Fibroblast of villous mesenchyme (primary cell): ENCODE measurements around the gene F2RL3. TPM values are rescaled to one million over a fixed set of nuclear protein-coding genes. Genes with fewer than 3 reads are reported as not detected.

Source experiments
- DNase-seq: peaks from one replicate; pipeline ENCODE4 v3.0.0-alpha.2; 2010; ENCODE audit warnings: low read depth
- H3K4me3 ChIP-seq: 2 replicates; pipeline ENCODE4 v1.5.1; 2011; ENCODE audit warnings: low read depth, mild to moderate bottlenecking, low read length
- CTCF ChIP-seq: IDR thresholded peaks from 2 replicates; pipeline ENCODE4 v1.5.1; 2012; ENCODE audit warnings: low read depth, mild to moderate bottlenecking, low read length; ENCODE audit not compliant: insufficient read depth
- total RNA-seq: library from RNA; depleted of rRNA; stranded (reverse); fragments of >200 nt; gene quantifications from 2 replicates; pipeline ENCODE4 v1.2.3, GENCODE V29; 2012

The F2RL3 gene
- total RNA-seq, 1 donor = 0.43 TPM

- no peak for DNase-seq
- H3K4me3 ChIP-seq = no peak overlapping the region
- TF ChIP-seq CTCF = no peak
Measured at GRCh38 chr19:16862826-16863415, 25.9 kb upstream of the F2RL3 start.

- no peak overlapping the region for H3K4me3 ChIP-seq
- no peak for TF ChIP-seq CTCF
- no peak for DNase-seq
Measured at GRCh38 chr19:16867211-16867610, 21.6 kb upstream of the F2RL3 start.

- DNase-seq = no peak
- no peak overlapping the region for H3K4me3 ChIP-seq
- TF ChIP-seq CTCF = no peak
Measured at GRCh38 chr19:16868423-16869130, 20.2 kb upstream of the F2RL3 start.

- TF ChIP-seq CTCF = no peak
- DNase-seq = no peak
Measured at GRCh38 chr19:16869331-16869972, 19.3 kb upstream of the F2RL3 start.

GRCh38 chr19:16871871-16872270 is 16.9 kb upstream of the F2RL3 start:
- peak; percentile 81 for DNase-seq
- H3K4me3 ChIP-seq = no peak overlapping the region
- no peak for TF ChIP-seq CTCF

More at GRCh38 chr19:16869331-16869972, 19.3 kb upstream of the F2RL3 start:
- H3K4me3 ChIP-seq = no peak overlapping the region

- H3K4me3 ChIP-seq = no peak overlapping the region
- TF ChIP-seq CTCF = no peak
- DNase-seq = no peak
Measured at GRCh38 chr19:16872728-16873127, 16.1 kb upstream of the F2RL3 start.

GRCh38 chr19:16873594-16873993 is 15.2 kb upstream of the F2RL3 start:
- no peak overlapping the region for H3K4me3 ChIP-seq
- no peak for TF ChIP-seq CTCF

More at GRCh38 chr19:16873594-16873993, 15.2 kb upstream of the F2RL3 start:
- no peak for DNase-seq
